H9 (cell line): ENCODE data around the gene DAB2IP. TPM values are rescaled to one million over a fixed set of nuclear protein-coding genes. Genes with fewer than 3 reads are reported as not detected.
A peak's percentile ranks its signal among the peaks of the same experiment; 100 is the strongest.

Source experiments
- DNase-seq: peaks from one replicate; pipeline ENCODE4 v3.0.0-alpha.2; 2017
- H2AFZ ChIP-seq: one replicate; pipeline ENCODE4 v1.6.1; 2013; ENCODE audit warnings: mild to moderate bottlenecking, low read length, control low read depth, moderate library complexity
- H2AK5ac ChIP-seq: 2 replicates; pipeline ENCODE4 v1.6.1; 2013; ENCODE audit warnings: low read length, control low read depth, mixed read lengths; ENCODE audit not compliant: insufficient read length
- H2BK120ac ChIP-seq: one replicate; pipeline ENCODE4 v1.6.1; 2013; ENCODE audit warnings: low read depth, mild to moderate bottlenecking, low read length, control low read depth, inconsistent platforms; ENCODE audit not compliant: poor library complexity, severe bottlenecking
- H2BK12ac ChIP-seq: 2 replicates; pipeline ENCODE4 v1.6.1; 2013; ENCODE audit warnings: low read length, control low read depth, mixed read lengths, low read depth; ENCODE audit not compliant: insufficient read length
- H2BK15ac ChIP-seq: 2 replicates; pipeline ENCODE4 v1.6.1; 2013; ENCODE audit warnings: low read depth, low read length, control low read depth
- H2BK20ac ChIP-seq: one replicate; pipeline ENCODE4 v1.6.1; 2013; ENCODE audit warnings: low read depth, mild to moderate bottlenecking, low read length, control low read depth, inconsistent platforms; ENCODE audit not compliant: poor library complexity, severe bottlenecking
- H2BK5ac ChIP-seq: 2 replicates; pipeline ENCODE4 v1.6.1; 2013; ENCODE audit warnings: low read length, control low read depth, mixed read lengths; ENCODE audit not compliant: insufficient read length
- H3K14ac ChIP-seq: 2 replicates; pipeline ENCODE4 v1.6.1; 2013; ENCODE audit warnings: low read length, control low read depth; ENCODE audit not compliant: insufficient read depth
- H3K18ac ChIP-seq: 2 replicates; pipeline ENCODE4 v1.6.1; 2013; ENCODE audit warnings: low read depth, mild to moderate bottlenecking, mixed read lengths, low read length, control low read depth; ENCODE audit not compliant: insufficient read length
- H3K23ac ChIP-seq: 2 replicates; pipeline ENCODE4 v1.6.1; 2013; ENCODE audit warnings: low read length, control low read depth, mixed read lengths, low read depth; ENCODE audit not compliant: insufficient read length
- H3K23me2 ChIP-seq: 2 replicates; pipeline ENCODE4 v1.6.1; 2013; ENCODE audit warnings: low read depth, mild to moderate bottlenecking, mixed read lengths, low read length, control low read depth; ENCODE audit not compliant: insufficient read length, poor library complexity, severe bottlenecking
- H3K27ac ChIP-seq: 2 replicates; pipeline ENCODE4 v1.5.1; 2013; ENCODE audit warnings: low read length, control low read depth, mixed read lengths, low read depth; ENCODE audit not compliant: insufficient read length
- H3K27me3 ChIP-seq: 2 replicates; pipeline ENCODE4 v1.6.1; 2013; ENCODE audit warnings: low read length, control low read depth, inconsistent platforms; ENCODE audit not compliant: insufficient read depth
- H3K4ac ChIP-seq: 2 replicates; pipeline ENCODE4 v1.6.1; 2013; ENCODE audit warnings: low read depth, mild to moderate bottlenecking, control low read depth, inconsistent platforms, low read length, moderate library complexity
- H3K4me1 ChIP-seq: 2 replicates; pipeline ENCODE4 v1.6.1; 2013; ENCODE audit warnings: low read length, control low read depth, inconsistent platforms; ENCODE audit not compliant: insufficient read depth
- H3K4me2 ChIP-seq: 2 replicates; pipeline ENCODE4 v1.6.1; 2013; ENCODE audit warnings: low read length, control low read depth, mixed read lengths; ENCODE audit not compliant: insufficient read length, insufficient read depth
- H3K56ac ChIP-seq: 2 replicates; pipeline ENCODE4 v1.6.1; 2013; ENCODE audit warnings: low read depth, mild to moderate bottlenecking, mixed read lengths, low read length, control low read depth; ENCODE audit not compliant: insufficient read length
- H3K79me1 ChIP-seq: 2 replicates; pipeline ENCODE4 v1.6.1; 2013; ENCODE audit warnings: low read depth, mild to moderate bottlenecking, moderate library complexity, low read length, control low read depth, inconsistent platforms; ENCODE audit not compliant: insufficient read depth, poor library complexity, severe bottlenecking
- H3K79me2 ChIP-seq: 2 replicates; pipeline ENCODE4 v1.6.1; 2013; ENCODE audit warnings: low read length, control low read depth, inconsistent platforms; ENCODE audit not compliant: insufficient read depth
- H3K9ac ChIP-seq: 2 replicates; pipeline ENCODE4 v1.6.1; 2013; ENCODE audit warnings: low read length, control low read depth, mixed read lengths; ENCODE audit not compliant: insufficient read length; ENCODE audit errors: extremely low read depth
- H3K9me3 ChIP-seq: one replicate; pipeline ENCODE4 v1.6.1; 2013; ENCODE audit warnings: low read depth, low read length, inconsistent platforms; ENCODE audit not compliant: control insufficient read depth
- H3T11ph ChIP-seq: one replicate; pipeline ENCODE4 v1.6.1; 2013; ENCODE audit warnings: mild to moderate bottlenecking, low read length, control low read depth, inconsistent platforms
- H4K20me1 ChIP-seq: one replicate; pipeline ENCODE4 v1.6.1; 2013; ENCODE audit not compliant: control insufficient read depth, insufficient read length, insufficient read depth
- H4K5ac ChIP-seq: 2 replicates; pipeline ENCODE4 v1.6.1; 2013; ENCODE audit warnings: low read depth, mild to moderate bottlenecking, mixed read lengths, low read length, control low read depth; ENCODE audit not compliant: insufficient read length
- H4K8ac ChIP-seq: replicated peaks from 2 replicates; pipeline ENCODE4 v1.6.1; 2013; ENCODE audit warnings: low read length, control low read depth, mixed read lengths, low read depth; ENCODE audit not compliant: insufficient read length
- H4K91ac ChIP-seq: 2 replicates; pipeline ENCODE4 v1.6.1; 2013; ENCODE audit warnings: low read depth, mild to moderate bottlenecking, moderate library complexity, mixed read lengths, low read length, control low read depth; ENCODE audit not compliant: insufficient read length
- H3K27ac Mint-ChIP-seq, 3 experiments: 2 replicates in 2 of 3; 3 replicates in 1 of 3; pipeline ENCODE4 v1.8.0; 2020 to 2021; ENCODE audit warnings: mixed read lengths in 3 of 3, mild to moderate bottlenecking in 1 of 3, moderate library complexity in 1 of 3
- H3K27me3 Mint-ChIP-seq: 2 replicates; pipeline ENCODE4 v1.8.0; 2021; ENCODE audit warnings: low read depth, mild to moderate bottlenecking, moderate library complexity, mixed read lengths
- H3K36me3 Mint-ChIP-seq, 3 experiments: 2 replicates in 2 of 3; 3 replicates in 1 of 3; pipeline ENCODE4 v1.8.0; 2020 to 2021; ENCODE audit warnings: low read depth in 3 of 3, mixed read lengths in 3 of 3; ENCODE audit not compliant: insufficient read depth in 1 of 3
- H3K4me1 Mint-ChIP-seq, 2 experiments: 2 replicates each; pipeline ENCODE4 v1.8.0; 2020; ENCODE audit warnings: mixed read lengths in 2 of 2
- H3K4me3 Mint-ChIP-seq, 2 experiments: 2 replicates in 1 of 2; 3 replicates in 1 of 2; pipeline ENCODE4 v1.8.0; 2020 to 2021; ENCODE audit warnings: mild to moderate bottlenecking in 2 of 2, mixed read lengths in 2 of 2, moderate library complexity in 1 of 2
- H3K9me3 Mint-ChIP-seq, 2 experiments: 2 replicates in 1 of 2; 3 replicates in 1 of 2; pipeline ENCODE4 v1.8.0; 2020; ENCODE audit warnings: mild to moderate bottlenecking in 2 of 2, mixed read lengths in 2 of 2, moderate library complexity in 1 of 2
- CTCF ChIP-seq: fragments of 200-600 bp; sonication (generic); conservative IDR thresholded peaks from 3 replicates; pipeline ENCODE4 v1.8.0; 2021; ENCODE audit warnings: antibody characterized with exemption, mild to moderate bottlenecking
- WGBS: extraction: QIAGEN DNeasy Blood & Tissue Kit; methylation state at CpG from one replicate; pipeline ENCODE4 v1.1.7; 2013; ENCODE audit warnings: missing lambda C conversion rate, low lambda C conversion rate, mixed read lengths; ENCODE audit not compliant: insufficient read length; ENCODE audit errors: extremely low coverage; 5-methylcytosine and 5-hydroxymethylcytosine counted together
- total RNA-seq: library from RNA; stranded (reverse); gene quantifications from 2 replicates; pipeline ENCODE4 v1.2.1, GENCODE V29; 2021

DAB2IP gene
- total RNA-seq, 1 experiment from 2014 or later = 22.6 TPM

- no peaks in the 10 kb centered on the region for H3K27me3 ChIP-seq
- H2BK20ac ChIP-seq = no peak overlapping the region
- H3K27me3 Mint-ChIP-seq = no peaks in the 10 kb centered on the region; the same call in 1 of the 2 replicates
- H3K14ac ChIP-seq = no peak overlapping the region
- no peak overlapping the region for H3K4me2 ChIP-seq
- H3K9me3 Mint-ChIP-seq = no peaks in the 10 kb centered on the region
- H3K9ac ChIP-seq = no peak overlapping the region
- no peak for DNase-seq
- H3K4me1 Mint-ChIP-seq = peaks cover 0 to 3% of the 10 kb centered on the region in 2 experiments; a peak in 1 of 4 replicates
- no peak overlapping the region for H2BK15ac ChIP-seq
- TF ChIP-seq CTCF = no peak
- H3K23me2 ChIP-seq = no peaks in the 10 kb centered on the region
- no peak overlapping the region for H2BK120ac ChIP-seq
- no peak overlapping the region for H4K8ac ChIP-seq
- H3K79me2 ChIP-seq = no peaks in the 10 kb centered on the region
- H3K9me3 ChIP-seq = no peaks in the 10 kb centered on the region
- H2BK12ac ChIP-seq = no peak overlapping the region
- no peak overlapping the region for H2AK5ac ChIP-seq
- H3K4me3 Mint-ChIP-seq = no peak overlapping the region
- H3K27ac ChIP-seq = no peak overlapping the region
- peak overlapping the region in 2 of 3 experiments; percentile 40 to 46; a peak in 1 of 7 replicates for H3K27ac Mint-ChIP-seq
- H3K56ac ChIP-seq = no peak overlapping the region
- WGBS = no CpG with 5 or more reads among the region's 9 CpGs
- H4K20me1 ChIP-seq = no peaks in the 10 kb centered on the region
- H2BK5ac ChIP-seq = no peak overlapping the region
- no peak overlapping the region for H3T11ph ChIP-seq
- no peak overlapping the region for H4K5ac ChIP-seq
- H3K4me1 ChIP-seq = no peaks in the 10 kb centered on the region
- H2AFZ ChIP-seq = no peak overlapping the region
- no peaks in the 10 kb centered on the region for H3K79me1 ChIP-seq
- H3K36me3 Mint-ChIP-seq = peaks cover 25 to 51% (median 38%) of the 10 kb centered on the region in 3 experiments; a peak in 6 of 7 replicates
- no peak overlapping the region for H3K23ac ChIP-seq
- H3K4ac ChIP-seq = no peak overlapping the region
- no peak overlapping the region for H3K18ac ChIP-seq
- H4K91ac ChIP-seq = no peak overlapping the region
Measured at GRCh38 chr9:121767171-121767769, 115.8 kb downstream of the DAB2IP start.
